ENCODE data around the gene ERN1.

DNA sequence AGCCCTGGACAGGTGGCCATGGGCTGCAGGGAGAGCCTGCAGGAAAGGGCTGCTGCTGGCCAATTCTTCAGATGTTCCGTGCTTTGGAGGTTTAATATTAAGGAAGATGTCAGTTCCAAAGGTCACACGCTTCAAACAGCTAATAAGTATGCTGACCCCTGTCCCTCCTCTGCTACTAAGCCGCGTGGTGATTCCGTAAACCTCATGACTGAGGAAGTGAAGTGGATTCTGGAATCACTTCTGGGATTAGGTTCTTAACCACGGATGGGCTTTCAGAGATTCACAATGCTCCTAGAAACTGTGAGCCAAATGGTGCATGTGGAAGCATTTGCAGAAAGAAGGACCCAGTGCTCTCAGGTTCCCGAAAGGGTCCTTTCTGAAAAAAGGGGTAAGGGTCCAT, 28.5 kb upstream of the ERN1 start:
- no peak for TF ChIP-seq ATRX (CRISPR knock-in tag; IDR thresholded peaks at IDR 0.05; ENCODE audit: borderline replicate concordance)
- TF ChIP-seq, protein P1, sequence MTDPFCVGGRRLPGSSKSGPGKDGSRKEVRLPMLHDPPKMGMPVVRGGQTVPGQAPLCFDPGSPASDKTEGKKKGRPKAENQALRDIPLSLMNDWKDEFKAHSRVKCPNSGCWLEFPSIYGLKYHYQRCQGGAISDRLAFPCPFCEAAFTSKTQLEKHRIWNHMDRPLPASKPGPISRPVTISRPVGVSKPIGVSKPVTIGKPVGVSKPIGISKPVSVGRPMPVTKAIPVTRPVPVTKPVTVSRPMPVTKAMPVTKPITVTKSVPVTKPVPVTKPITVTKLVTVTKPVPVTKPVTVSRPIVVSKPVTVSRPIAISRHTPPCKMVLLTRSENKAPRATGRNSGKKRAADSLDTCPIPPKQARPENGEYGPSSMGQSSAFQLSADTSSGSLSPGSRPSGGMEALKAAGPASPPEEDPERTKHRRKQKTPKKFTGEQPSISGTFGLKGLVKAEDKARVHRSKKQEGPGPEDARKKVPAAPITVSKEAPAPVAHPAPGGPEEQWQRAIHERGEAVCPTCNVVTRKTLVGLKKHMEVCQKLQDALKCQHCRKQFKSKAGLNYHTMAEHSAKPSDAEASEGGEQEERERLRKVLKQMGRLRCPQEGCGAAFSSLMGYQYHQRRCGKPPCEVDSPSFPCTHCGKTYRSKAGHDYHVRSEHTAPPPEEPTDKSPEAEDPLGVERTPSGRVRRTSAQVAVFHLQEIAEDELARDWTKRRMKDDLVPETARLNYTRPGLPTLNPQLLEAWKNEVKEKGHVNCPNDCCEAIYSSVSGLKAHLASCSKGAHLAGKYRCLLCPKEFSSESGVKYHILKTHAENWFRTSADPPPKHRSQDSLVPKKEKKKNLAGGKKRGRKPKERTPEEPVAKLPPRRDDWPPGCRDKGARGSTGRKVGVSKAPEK (CRISPR knock-in tag; IDR thresholded peaks at IDR 0.05; ENCODE audit: borderline replicate concordance) = no peak
- TF ChIP-seq, protein P2, sequence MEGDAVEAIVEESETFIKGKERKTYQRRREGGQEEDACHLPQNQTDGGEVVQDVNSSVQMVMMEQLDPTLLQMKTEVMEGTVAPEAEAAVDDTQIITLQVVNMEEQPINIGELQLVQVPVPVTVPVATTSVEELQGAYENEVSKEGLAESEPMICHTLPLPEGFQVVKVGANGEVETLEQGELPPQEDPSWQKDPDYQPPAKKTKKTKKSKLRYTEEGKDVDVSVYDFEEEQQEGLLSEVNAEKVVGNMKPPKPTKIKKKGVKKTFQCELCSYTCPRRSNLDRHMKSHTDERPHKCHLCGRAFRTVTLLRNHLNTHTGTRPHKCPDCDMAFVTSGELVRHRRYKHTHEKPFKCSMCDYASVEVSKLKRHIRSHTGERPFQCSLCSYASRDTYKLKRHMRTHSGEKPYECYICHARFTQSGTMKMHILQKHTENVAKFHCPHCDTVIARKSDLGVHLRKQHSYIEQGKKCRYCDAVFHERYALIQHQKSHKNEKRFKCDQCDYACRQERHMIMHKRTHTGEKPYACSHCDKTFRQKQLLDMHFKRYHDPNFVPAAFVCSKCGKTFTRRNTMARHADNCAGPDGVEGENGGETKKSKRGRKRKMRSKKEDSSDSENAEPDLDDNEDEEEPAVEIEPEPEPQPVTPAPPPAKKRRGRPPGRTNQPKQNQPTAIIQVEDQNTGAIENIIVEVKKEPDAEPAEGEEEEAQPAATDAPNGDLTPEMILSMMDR (CRISPR knock-in tag; IDR thresholded peaks at IDR 0.05) = no peak
- TF ChIP-seq PRMT3 (CRISPR knock-in tag; IDR thresholded peaks at IDR 0.05; ENCODE audit: borderline replicate concordance, low read depth) = no peak

All from HepG2 (cell line).